Peyer's patch (tissue), 4 donors: ENCODE results near the gene SNX24.
"Not testable (repeated sequence)": the region's sequence is repeated elsewhere in the genome, so short reads cannot be mapped to it uniquely, and the experiment has no call there.

Experiments used
- POLR2A ChIP-seq, 2 donors: fragments of 450-650 bp; IDR thresholded peaks; one replicate each; pipeline ENCODE4 v1.5.1; 2017; ENCODE audit warnings: antibody characterized with exemption in 2 of 2, mild to moderate bottlenecking in 2 of 2, moderate library complexity in 2 of 2
- TF ChIP-seq, protein P1 (sequence below), 6 experiments: fragments of 450-650 bp in 4 of 6; fragments of 200-600 bp in 2 of 6; sonication (generic) in 1 of 6; IDR thresholded peaks; one replicate each; pipeline ENCODE4 v1.5.1; 2017 to 2019; ENCODE audit warnings: antibody characterized with exemption in 6 of 6, mild to moderate bottlenecking in 3 of 6, moderate library complexity in 1 of 6

DNA sequence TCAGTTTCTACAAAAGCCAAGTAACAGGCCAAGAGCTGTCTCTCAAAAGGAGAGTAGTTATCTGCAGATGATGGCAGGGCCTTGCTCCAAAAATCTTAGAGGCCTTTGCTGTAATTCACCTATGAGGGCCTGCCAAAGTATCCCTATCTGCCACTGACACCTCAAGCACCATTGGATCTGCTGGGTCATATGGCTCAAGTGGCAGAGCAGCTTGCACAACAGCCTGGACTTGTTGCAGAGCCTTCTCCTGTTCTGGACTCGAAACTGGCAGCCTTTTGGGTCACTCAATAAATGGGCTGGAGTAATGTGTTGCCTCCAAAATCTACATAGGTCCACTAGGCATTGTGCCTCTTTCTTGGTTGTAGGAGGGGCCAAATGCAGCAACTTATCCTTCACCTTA is 128.3 kb downstream of the SNX24 start:
- not testable (repeated sequence) for TF ChIP-seq POLR2A (IDR thresholded peaks at IDR 0.05)
- TF ChIP-seq, protein P1, sequence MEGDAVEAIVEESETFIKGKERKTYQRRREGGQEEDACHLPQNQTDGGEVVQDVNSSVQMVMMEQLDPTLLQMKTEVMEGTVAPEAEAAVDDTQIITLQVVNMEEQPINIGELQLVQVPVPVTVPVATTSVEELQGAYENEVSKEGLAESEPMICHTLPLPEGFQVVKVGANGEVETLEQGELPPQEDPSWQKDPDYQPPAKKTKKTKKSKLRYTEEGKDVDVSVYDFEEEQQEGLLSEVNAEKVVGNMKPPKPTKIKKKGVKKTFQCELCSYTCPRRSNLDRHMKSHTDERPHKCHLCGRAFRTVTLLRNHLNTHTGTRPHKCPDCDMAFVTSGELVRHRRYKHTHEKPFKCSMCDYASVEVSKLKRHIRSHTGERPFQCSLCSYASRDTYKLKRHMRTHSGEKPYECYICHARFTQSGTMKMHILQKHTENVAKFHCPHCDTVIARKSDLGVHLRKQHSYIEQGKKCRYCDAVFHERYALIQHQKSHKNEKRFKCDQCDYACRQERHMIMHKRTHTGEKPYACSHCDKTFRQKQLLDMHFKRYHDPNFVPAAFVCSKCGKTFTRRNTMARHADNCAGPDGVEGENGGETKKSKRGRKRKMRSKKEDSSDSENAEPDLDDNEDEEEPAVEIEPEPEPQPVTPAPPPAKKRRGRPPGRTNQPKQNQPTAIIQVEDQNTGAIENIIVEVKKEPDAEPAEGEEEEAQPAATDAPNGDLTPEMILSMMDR (IDR thresholded peaks at IDR 0.05) = not testable (repeated sequence)
